Ishikawa (cell line): ENCODE data around the gene ZHX3.

Source experiments
- CEBPB ChIP-seq: IDR thresholded peaks from 2 replicates; pipeline ENCODE4 v1.6.1; 2012
- CREB1 ChIP-seq: IDR thresholded peaks from 2 replicates; pipeline ENCODE4 v1.6.1; 2012; ENCODE audit warnings: low read depth
- EGR1 ChIP-seq: IDR thresholded peaks from 2 replicates; pipeline ENCODE4 v1.6.1; 2012
- EP300 ChIP-seq: IDR thresholded peaks from 2 replicates; pipeline ENCODE4 v1.6.1; 2012; ENCODE audit warnings: borderline replicate concordance
- FOXM1 ChIP-seq: IDR thresholded peaks from 2 replicates; pipeline ENCODE4 v1.6.1; 2012; ENCODE audit warnings: low read depth, borderline replicate concordance
- MAX ChIP-seq: IDR thresholded peaks from 2 replicates; pipeline ENCODE4 v1.6.1; 2012
- NFIC ChIP-seq: IDR thresholded peaks from 2 replicates; pipeline ENCODE4 v1.6.1; 2012
- RAD21 ChIP-seq: IDR thresholded peaks from 2 replicates; pipeline ENCODE4 v1.6.1; 2012; ENCODE audit warnings: low read depth
- REST ChIP-seq: IDR thresholded peaks from 2 replicates; pipeline ENCODE4 v1.6.1; 2012; ENCODE audit warnings: low read depth, mild to moderate bottlenecking
- TAF1 ChIP-seq: IDR thresholded peaks from 2 replicates; pipeline ENCODE4 v1.6.1; 2012; ENCODE audit warnings: low read depth, mild to moderate bottlenecking
- TCF12 ChIP-seq: IDR thresholded peaks from 2 replicates; pipeline ENCODE4 v1.6.1; 2012; ENCODE audit warnings: low read depth
- TEAD4 ChIP-seq: IDR thresholded peaks from 2 replicates; pipeline ENCODE4 v1.6.1; 2012
- USF1 ChIP-seq: IDR thresholded peaks from 2 replicates; pipeline ENCODE4 v1.6.1; 2012
- YY1 ChIP-seq: IDR thresholded peaks from 2 replicates; pipeline ENCODE4 v1.6.1; 2012; ENCODE audit warnings: low read depth
- ZBTB7A ChIP-seq: IDR thresholded peaks from 2 replicates; pipeline ENCODE4 v1.6.1; 2012; ENCODE audit warnings: low read depth

Gene ZHX3

GRCh38 chr20:41151134-41151869 is 166.2 kb downstream of the ZHX3 start:
- TF ChIP-seq TCF12 (no peak), ZBTB7A (no peak), USF1 (no peak), REST (no peak)

- TF ChIP-seq REST = no peak
- no peak for TF ChIP-seq MAX
- TF ChIP-seq TCF12 = no peak
- no peak for TF ChIP-seq USF1
- TF ChIP-seq ZBTB7A = no peak
- no peak for TF ChIP-seq TAF1
- TF ChIP-seq CEBPB = no peak
- TF ChIP-seq RAD21 = no peak
- TF ChIP-seq EGR1 = no peak
- TF ChIP-seq FOXM1 = no peak
- no peak for TF ChIP-seq TEAD4
- no peak for TF ChIP-seq CREB1
Observed at GRCh38 chr20:41150664-41151063, 166.9 kb downstream of the ZHX3 start.

- TF ChIP-seq FOXM1 (no peak), EGR1 (no peak), TAF1 (no peak), CEBPB (no peak), CREB1 (no peak), RAD21 (no peak), ZBTB7A (no peak), EP300 (no peak), TEAD4 (no peak)
Observed at GRCh38 chr20:41148942-41149341, 168.6 kb downstream of the ZHX3 start.

- TF ChIP-seq YY1 (no peak), ZBTB7A (no peak), NFIC (no peak), MAX (no peak), TAF1 (no peak), EP300 (no peak), EGR1 (no peak), RAD21 (no peak), FOXM1 (no peak), TEAD4 (no peak), CREB1 (no peak), TCF12 (no peak)
Observed at GRCh38 chr20:41147767-41148191, 169.8 kb downstream of the ZHX3 start.

- TF ChIP-seq CEBPB (no peak), TCF12 (no peak), MAX (no peak), CREB1 (no peak), EP300 (no peak), ZBTB7A (no peak), REST (no peak), NFIC (no peak), YY1 (no peak), RAD21 (no peak), FOXM1 (no peak), EGR1 (no peak), USF1 (no peak), TEAD4 (no peak), TAF1 (no peak)
Observed at GRCh38 chr20:41145821-41146620, 171.5 kb downstream of the ZHX3 start.
